ENCODE results near the gene BAK1.

- TF ChIP-seq CTCF (conservative IDR thresholded peaks at IDR 0.05 in 1 of 2, IDR thresholded peaks at IDR 0.05 in 1 of 2; ENCODE audit: extremely low read depth in 1 of 2, insufficient read depth in 1 of 2, low read depth in 1 of 2, low read length in 2 of 2) (no peak), EZH2 (IDR thresholded peaks at IDR 0.05; ENCODE audit: borderline replicate concordance, low read length) (no peak)
Observed at GRCh38 chr6:33609019-33609418, 28.9 kb upstream of the BAK1 start.
